ENCODE results near the gene CCNG2.

CCNG2 gene

DNA sequence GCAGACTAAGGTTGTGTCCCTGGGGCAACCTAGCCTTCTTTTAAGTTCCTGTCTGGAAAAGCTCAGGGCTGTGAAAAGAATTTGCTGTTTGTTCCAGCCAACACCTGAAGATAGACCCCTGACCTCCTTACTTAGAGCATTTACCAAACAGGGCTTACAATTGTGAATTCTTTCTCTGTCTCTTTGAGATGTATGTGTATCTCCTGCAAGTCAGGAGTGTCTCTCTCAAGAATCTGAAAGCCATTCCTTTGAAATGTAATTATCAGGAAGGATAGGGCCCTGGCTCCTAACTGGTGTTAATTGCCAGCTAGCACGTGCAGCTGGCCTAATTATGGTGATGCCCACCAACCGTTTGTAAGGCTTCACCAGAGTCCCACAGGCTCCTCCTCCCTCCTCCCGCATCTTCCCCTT is 18.2 kb downstream of the CCNG2 start:
- in situ Hi-C loops (cut with MboI; ENCODE audit: low sequenced_read_pairs): no loop called here

DNA sequence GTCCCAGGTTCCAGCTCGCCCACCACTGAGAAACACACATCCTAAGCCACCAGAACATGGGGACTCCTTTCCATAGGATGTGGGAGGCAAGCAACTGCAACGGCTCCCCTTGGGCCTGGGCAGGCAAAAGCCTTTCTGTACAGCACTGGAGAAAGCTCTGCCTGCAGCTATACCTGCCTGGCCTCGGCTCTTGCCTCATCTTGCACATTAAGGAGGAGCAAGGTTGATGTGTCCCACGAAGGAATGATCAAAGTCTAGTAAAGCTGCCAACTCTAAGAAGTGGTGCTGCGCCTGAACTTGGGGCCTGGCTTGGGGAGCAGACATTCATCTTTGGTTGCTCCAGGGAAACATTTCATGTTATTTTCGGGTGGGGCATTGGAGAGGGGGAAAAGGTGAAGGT is 19.6 kb downstream of the CCNG2 start:
- in situ Hi-C loops (cut with MboI; ENCODE audit: low sequenced_read_pairs): no loop called here

DNA sequence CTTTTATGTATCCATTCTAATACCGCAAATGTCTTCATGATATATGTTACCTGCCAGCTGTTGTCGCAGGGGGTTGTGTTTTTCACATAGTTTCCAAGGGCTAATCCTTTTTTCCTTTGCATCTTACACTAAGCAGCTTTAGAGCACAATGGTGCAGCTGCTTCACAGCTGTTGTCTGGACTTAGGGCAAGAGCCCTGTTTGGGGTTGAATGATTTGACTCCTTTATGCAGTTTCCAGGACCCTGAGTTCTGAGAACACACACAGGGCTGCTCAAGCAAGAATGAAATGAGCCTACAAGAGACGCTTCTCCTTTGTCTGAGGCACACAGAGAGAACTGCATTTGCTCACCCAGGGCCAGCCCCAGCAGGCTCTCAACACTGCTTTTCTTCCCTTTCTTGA is 20.2 kb downstream of the CCNG2 start:
- in situ Hi-C loops (cut with MboI; ENCODE audit: low sequenced_read_pairs): no loop called here

- in situ Hi-C loops (cut with MboI; ENCODE audit: low sequenced_read_pairs): no loop called here
Observed at GRCh38 chr4:77178560-77178959, 21.6 kb downstream of the CCNG2 start.

DNA sequence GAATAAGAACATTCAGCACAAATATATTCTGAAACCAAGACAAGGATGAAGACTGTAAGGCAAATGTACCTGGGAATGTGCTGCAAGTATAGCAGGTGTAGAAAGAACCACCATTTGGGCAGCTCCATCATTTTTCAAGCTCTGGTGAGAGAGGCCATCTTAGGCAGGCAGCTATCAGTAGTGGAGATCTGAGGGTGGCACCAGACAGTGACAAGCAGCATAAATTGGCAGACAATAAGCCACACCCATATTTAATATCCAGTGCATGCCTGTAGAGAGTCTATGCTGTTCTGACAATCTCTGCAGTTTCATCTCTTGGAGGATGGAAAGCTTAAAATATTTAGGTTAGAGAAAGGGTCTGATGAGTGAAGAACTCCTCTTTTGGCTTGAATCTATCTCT is 22.5 kb downstream of the CCNG2 start:
- in situ Hi-C loops (cut with MboI; ENCODE audit: low sequenced_read_pairs): no loop called here

DNA sequence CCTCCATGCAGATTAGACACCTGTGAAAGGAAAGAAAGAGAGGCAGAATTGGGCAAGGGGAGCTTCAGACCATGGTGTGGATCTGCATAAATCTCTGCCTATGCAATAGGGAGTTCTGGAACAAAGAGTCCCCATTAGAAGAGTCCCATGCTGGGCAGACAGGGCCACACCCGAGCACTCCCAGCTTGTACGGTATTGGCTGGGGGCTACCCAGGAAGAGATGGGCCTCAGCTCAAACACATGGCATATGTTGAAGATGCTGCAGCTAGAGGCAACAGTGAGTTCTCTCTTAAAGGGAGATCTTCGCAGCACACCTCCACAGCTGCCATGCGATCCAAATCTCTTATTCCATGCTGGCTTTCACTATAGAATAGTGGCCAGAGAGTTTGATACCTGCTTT is 24.7 kb downstream of the CCNG2 start:
- in situ Hi-C loops (cut with MboI; ENCODE audit: low sequenced_read_pairs): no loop called here

DNA sequence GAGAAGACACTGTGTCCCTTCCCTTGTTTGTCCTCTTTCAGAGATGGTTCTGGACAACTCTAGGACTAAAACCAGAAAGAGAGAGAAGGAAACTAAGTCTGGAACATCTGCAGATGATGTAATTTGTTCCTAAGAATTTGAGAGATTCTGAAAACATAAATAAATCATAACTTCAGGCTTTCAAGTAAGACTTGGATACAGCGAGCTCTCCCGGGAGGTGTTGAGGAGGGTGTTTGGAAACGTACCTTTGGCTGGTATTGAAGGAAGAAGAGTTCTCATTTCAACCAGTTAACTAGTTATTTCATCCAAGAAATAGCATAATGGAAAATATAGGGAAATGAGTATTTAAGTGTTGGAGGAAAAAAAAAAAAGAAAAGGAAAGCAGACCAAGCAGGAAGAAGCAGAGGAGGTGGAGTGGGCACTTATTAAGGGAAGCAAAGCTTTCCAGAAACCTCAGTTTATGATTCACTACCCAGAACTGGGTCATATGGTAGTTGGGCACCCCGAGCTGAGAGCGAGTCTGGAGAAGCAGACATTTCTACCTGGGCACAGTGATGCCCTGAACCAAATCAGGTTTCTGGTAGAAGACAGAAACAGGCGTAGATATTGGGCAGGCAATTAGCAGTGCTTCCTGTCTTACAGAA is 26.9 kb downstream of the CCNG2 start:
- in situ Hi-C loops (cut with MboI; ENCODE audit: low sequenced_read_pairs): no loop called here

GRCh38 chr4:77184974-77185373 is 28.0 kb downstream of the CCNG2 start:
- in situ Hi-C loops (cut with MboI; ENCODE audit: low sequenced_read_pairs): no loop called here

- in situ Hi-C loops (cut with MboI; ENCODE audit: low sequenced_read_pairs): no loop called here
Observed at GRCh38 chr4:77185686-77186085, 28.7 kb downstream of the CCNG2 start.

DNA sequence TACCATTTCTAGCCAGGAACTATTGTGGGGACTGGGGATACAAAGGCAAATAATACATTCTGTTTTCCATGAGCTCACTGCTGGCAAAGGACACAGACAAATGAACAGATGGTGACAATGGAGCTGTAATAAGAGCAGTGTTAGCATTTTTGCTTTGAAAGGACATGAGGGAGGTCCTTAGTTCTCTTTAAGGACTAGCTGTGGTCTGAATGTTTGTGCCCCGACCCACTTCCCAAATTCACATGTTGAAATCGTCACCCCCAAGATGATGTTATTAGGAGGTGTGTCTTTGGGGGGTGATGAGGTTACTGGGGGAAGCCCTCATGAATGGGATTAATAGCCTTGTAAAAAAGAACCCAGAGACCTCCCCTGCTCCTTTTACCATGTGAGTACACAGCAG is 30.3 kb downstream of the CCNG2 start:
- in situ Hi-C loops (cut with MboI; ENCODE audit: low sequenced_read_pairs): no loop called here

- in situ Hi-C loops (cut with MboI; ENCODE audit: low sequenced_read_pairs): no loop called here
Observed at GRCh38 chr4:77188498-77189220, 31.7 kb downstream of the CCNG2 start.

GRCh38 chr4:77189412-77189811 is 32.4 kb downstream of the CCNG2 start:
- in situ Hi-C loops (cut with MboI; ENCODE audit: low sequenced_read_pairs): no loop called here

GRCh38 chr4:77190053-77190452 is 33.0 kb downstream of the CCNG2 start:
- in situ Hi-C loops (cut with MboI; ENCODE audit: low sequenced_read_pairs): no loop called here

DNA sequence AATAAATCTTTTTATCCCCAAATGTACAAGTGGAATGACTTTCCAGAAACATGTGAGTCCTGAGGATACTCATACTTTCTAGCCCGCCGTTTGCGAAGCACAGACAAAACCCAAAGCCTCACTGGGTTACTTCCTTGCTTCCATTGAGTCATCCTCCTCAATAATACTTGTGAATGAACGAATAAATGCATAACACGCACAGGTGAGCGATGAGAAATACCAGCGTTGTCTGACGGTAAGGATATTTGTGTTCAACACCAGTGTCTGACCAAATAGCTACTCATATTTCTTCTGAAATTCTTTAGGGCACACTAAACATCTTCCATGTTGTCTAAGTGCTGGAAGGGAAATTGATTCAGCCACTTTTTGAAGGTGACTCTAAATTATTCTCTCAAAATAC is 36.0 kb downstream of the CCNG2 start:
- in situ Hi-C loops (cut with MboI; ENCODE audit: low sequenced_read_pairs): no loop called here

DNA sequence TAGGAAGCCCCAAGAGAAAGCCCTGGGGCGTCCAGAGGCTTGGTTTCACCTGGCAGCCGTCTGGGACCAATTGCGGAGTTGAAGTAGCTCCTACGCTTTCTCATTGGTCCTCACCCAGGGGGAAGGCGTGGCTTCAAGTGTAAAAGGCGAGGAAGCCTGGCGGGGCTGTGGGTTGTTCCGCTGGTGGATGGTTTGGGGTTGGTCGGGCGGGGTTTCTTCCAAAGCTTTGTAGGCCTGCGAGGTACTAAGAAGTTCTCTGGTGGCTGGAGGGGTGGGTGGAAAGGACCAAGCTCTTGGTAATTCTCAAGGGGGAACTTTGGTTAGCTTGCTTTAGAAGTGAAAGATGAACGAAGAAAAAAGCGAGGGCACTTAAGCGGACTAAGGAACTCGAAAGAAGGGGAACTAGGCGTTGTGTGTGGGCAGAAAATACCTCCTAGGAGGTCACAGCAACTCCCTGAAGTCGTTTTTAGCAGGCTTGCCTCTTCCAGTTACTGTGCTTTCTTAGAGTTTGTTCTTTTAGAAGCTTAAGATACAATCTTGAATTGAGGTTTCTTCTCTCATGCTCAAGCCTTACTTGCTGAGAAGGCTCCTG is 36.6 kb downstream of the CCNG2 start:
- in situ Hi-C loops (cut with MboI; ENCODE audit: low sequenced_read_pairs): no loop called here

DNA sequence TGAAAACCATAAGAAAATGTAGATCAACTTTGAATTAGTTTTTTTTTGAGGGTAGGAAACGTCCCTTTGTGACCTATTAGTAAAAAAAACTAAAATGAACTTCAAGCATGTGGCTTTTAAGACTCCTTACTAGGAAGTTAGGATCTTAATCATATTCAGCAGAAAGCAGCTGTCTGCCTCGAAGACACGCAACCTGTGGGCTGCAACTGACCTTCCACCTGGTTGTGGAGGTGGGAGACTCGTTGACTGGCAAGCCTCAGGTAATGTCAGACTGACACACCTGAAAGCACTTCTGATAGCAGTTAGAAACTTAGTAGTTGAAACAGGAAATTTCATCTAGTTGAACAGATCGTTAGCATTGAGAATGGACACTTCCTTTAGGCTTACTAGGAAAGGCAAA is 37.4 kb downstream of the CCNG2 start:
- in situ Hi-C loops (cut with MboI; ENCODE audit: low sequenced_read_pairs): no loop called here

GRCh38 chr4:77194989-77195388 is 38.0 kb downstream of the CCNG2 start:
- in situ Hi-C loops (cut with MboI; ENCODE audit: low sequenced_read_pairs): no loop called here

DNA sequence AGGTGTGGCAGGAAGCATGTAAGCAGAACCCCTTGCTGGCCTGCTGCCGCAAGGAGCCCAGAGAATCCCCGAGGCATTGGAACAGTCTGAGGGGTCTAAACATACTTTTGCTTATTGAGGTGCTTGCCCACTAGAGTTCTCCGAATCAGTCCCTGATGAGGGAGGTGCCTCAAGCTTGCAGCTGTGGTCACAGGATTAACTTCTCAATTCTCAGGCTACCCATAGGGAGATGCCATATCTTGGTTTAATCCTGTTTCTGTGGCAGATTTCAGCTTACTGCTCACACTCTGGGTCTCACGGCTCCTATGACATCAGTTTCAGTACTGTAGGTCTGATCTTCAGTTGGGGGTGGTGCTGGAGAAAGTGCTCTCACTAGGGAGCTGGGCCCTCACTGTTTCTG is 39.9 kb downstream of the CCNG2 start:
- in situ Hi-C loops (cut with MboI; ENCODE audit: low sequenced_read_pairs): no loop called here

DNA sequence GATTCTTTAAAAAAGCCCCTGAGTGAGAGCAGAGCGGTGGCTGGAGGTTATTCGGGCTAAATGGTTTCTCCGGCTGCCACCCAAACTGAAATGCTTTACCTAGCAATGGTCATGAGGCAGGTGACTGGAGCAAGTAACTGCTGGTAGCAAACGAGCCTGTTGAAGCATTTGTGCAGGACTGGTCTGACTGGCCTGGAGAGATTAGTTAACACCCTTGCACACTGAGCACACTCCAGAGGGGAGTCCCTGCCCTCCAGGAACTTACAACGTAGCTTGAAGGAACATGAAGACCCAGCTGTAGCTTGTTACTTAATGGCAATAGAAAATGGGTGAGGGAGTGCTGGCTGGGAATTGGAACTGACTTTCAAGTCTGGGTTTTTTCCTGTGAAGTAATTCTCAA is 40.4 kb downstream of the CCNG2 start:
- in situ Hi-C loops (cut with MboI; ENCODE audit: low sequenced_read_pairs): no loop called here

GRCh38 chr4:77197831-77198230 is 40.8 kb downstream of the CCNG2 start:
- in situ Hi-C loops (cut with MboI; ENCODE audit: low sequenced_read_pairs): no loop called here

DNA sequence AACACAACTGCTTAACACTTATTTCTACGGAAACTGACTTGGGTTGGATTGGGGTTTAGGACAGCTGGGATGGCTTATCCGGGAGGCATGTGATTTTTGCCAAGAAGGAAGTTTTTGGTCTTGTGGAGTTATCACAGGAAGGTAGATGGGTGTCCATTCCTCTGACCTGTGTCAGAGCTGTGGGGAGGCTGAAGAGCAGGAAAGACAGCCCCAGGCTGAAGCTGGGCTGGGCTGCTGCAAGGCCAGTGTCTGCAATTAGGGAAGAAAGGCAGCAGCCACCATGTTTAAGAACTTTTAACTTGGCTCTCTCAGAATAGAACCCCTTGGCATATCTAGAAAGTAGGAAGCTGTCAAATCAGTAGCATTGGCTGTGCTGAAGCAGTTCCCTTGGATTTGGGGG is 42.3 kb downstream of the CCNG2 start:
- in situ Hi-C loops (cut with MboI; ENCODE audit: low sequenced_read_pairs): no loop called here

GRCh38 chr4:77199701-77200100 is 42.7 kb downstream of the CCNG2 start:
- in situ Hi-C loops (cut with MboI; ENCODE audit: low sequenced_read_pairs): no loop called here
